Osteoblast (primary cell): ENCODE data around the gene CFB. TPM values are rescaled to one million over a fixed set of nuclear protein-coding genes. Genes with fewer than 3 reads are reported as not detected.

ENCODE experiments used
- DNase-seq: peaks from one replicate; pipeline ENCODE4 v3.0.0; 2011; ENCODE audit warnings: low spot score, mixed read lengths; ENCODE audit not compliant: insufficient read length; ENCODE audit errors: missing footprints
- H2AFZ ChIP-seq: 2 replicates; pipeline ENCODE4 v1.6.0; 2011; ENCODE audit warnings: mild to moderate bottlenecking, low read length
- H3K27ac ChIP-seq: 2 replicates; pipeline ENCODE4 v1.5.1; 2011; ENCODE audit warnings: mild to moderate bottlenecking, low read depth, low read length, moderate library complexity
- H3K27me3 ChIP-seq: 2 replicates; pipeline ENCODE4 v1.6.0; 2012; ENCODE audit warnings: mild to moderate bottlenecking, control low read depth, inconsistent platforms, low read length, moderate library complexity; ENCODE audit not compliant: insufficient read depth
- H3K36me3 ChIP-seq: 2 replicates; pipeline ENCODE4 v1.5.1; 2011; ENCODE audit warnings: mild to moderate bottlenecking, low read length, control low read depth, moderate library complexity; ENCODE audit not compliant: insufficient read depth
- H3K4me1 ChIP-seq: 2 replicates; pipeline ENCODE4 v1.5.1; 2011; ENCODE audit warnings: mild to moderate bottlenecking, low read length, control low read depth, moderate library complexity; ENCODE audit not compliant: insufficient read depth
- H3K4me2 ChIP-seq: 2 replicates; pipeline ENCODE4 v1.6.0; 2011; ENCODE audit warnings: mild to moderate bottlenecking, low read length; ENCODE audit not compliant: insufficient read depth
- H3K4me3 ChIP-seq: fragments of 200-600 bp; sonication (generic); 3 replicates; pipeline ENCODE4 v1.5.1; 2012; ENCODE audit warnings: mild to moderate bottlenecking, low read length, inconsistent platforms; ENCODE audit not compliant: insufficient read depth
- H3K79me2 ChIP-seq: 2 replicates; pipeline ENCODE4 v1.6.0; 2012; ENCODE audit warnings: mild to moderate bottlenecking, low read length, control low read depth, inconsistent platforms; ENCODE audit not compliant: insufficient read depth
- H3K9me3 ChIP-seq: 2 replicates; pipeline ENCODE4 v1.5.1; 2011; ENCODE audit warnings: low read depth, low read length, control low read depth
- H4K20me1 ChIP-seq: 2 replicates; pipeline ENCODE4 v1.6.0; 2012; ENCODE audit warnings: mild to moderate bottlenecking, low read length, control low read depth; ENCODE audit not compliant: insufficient read depth
- CTCF ChIP-seq: IDR thresholded peaks from 2 replicates; pipeline ENCODE4 v1.5.1; 2011; ENCODE audit warnings: mild to moderate bottlenecking, low read depth, low read length, moderate library complexity; ENCODE audit errors: extremely low read depth
- total RNA-seq: library from RNA; depleted of rRNA; stranded (reverse); fragments of >200 nt; gene quantifications from 2 replicates; pipeline ENCODE4 v1.2.3, GENCODE V29; 2012

The CFB gene
- total RNA-seq, 1 donor, result 26.8 TPM

- Histone ChIP-seq H3K36me3 (peaks cover 52% of the 10 kb centered on the region), H3K27ac (peak overlapping the region; percentile 99), H3K4me3 (peak overlapping the region; percentile 91), H3K4me1 (peaks cover 32% of the 10 kb centered on the region), H3K4me2 (peak overlapping the region; percentile 93), H4K20me1 (peaks cover 4% of the 10 kb centered on the region), H3K79me2 (peaks cover 55% of the 10 kb centered on the region), H3K27me3 (no peaks in the 10 kb centered on the region), H2AFZ (no peak overlapping the region), H3K9me3 (no peaks in the 10 kb centered on the region)
- TF ChIP-seq CTCF, result no peak
- DNase-seq, result peak; percentile 95
Measured at GRCh38 chr6:31969712-31970603, 24.1 kb downstream of the CFB start.

- DNase-seq, result peak; percentile 73
- H3K36me3 ChIP-seq, result peaks cover 44% of the 10 kb centered on the region
- H3K27me3 ChIP-seq, result no peaks in the 10 kb centered on the region
- no peaks in the 10 kb centered on the region for H3K9me3 ChIP-seq
- H3K4me1 ChIP-seq, result peaks cover 32% of the 10 kb centered on the region
- H4K20me1 ChIP-seq, result peaks cover 4% of the 10 kb centered on the region
- peak overlapping the region; percentile 99 for H3K27ac ChIP-seq
- no peak for TF ChIP-seq CTCF
- peak overlapping the region; percentile 91 for H3K4me3 ChIP-seq
- peaks cover 59% of the 10 kb centered on the region for H3K79me2 ChIP-seq
- H3K4me2 ChIP-seq, result peak overlapping the region; percentile 93
- peak overlapping the region; percentile 88 for H2AFZ ChIP-seq
Measured at GRCh38 chr6:31970604-31971271, 24.8 kb downstream of the CFB start.

- H3K4me2 ChIP-seq, result peak overlapping the region; percentile 93
- no peaks in the 10 kb centered on the region for H3K27me3 ChIP-seq
- TF ChIP-seq CTCF, result no peak
- H3K36me3 ChIP-seq, result peaks cover 38% of the 10 kb centered on the region
- H3K27ac ChIP-seq, result peak overlapping the region; percentile 99
- H3K4me1 ChIP-seq, result peaks cover 32% of the 10 kb centered on the region
- peaks cover 59% of the 10 kb centered on the region for H3K79me2 ChIP-seq
- peak overlapping the region; percentile 88 for H2AFZ ChIP-seq
- no peaks in the 10 kb centered on the region for H3K9me3 ChIP-seq
- H3K4me3 ChIP-seq, result peak overlapping the region; percentile 91
- no peak for DNase-seq
- H4K20me1 ChIP-seq, result peaks cover 4% of the 10 kb centered on the region
Measured at GRCh38 chr6:31971279-31971992, 25.5 kb downstream of the CFB start.
